Stomach smooth muscle (tissue), 2 donors: ENCODE measurements around the gene SPSB1.

ENCODE experiments used
- H3K27ac ChIP-seq: one replicate; pipeline ENCODE4 v1.7.0; 2013; ENCODE audit warnings: mild to moderate bottlenecking, low read length, inconsistent platforms
- H3K27me3 ChIP-seq, 2 donors: one replicate each; pipeline ENCODE4 v1.7.0; 2013; ENCODE audit warnings: low read length in 2 of 2; ENCODE audit not compliant: insufficient read depth in 2 of 2, control insufficient read depth in 1 of 2
- H3K36me3 ChIP-seq, 2 donors: one replicate each; pipeline ENCODE4 v1.7.0; 2013; ENCODE audit warnings: low read length in 2 of 2; ENCODE audit not compliant: control insufficient read depth in 2 of 2, insufficient read depth in 2 of 2
- H3K4me1 ChIP-seq: one replicate; pipeline ENCODE4 v1.7.0; 2013; ENCODE audit warnings: low read length; ENCODE audit not compliant: control insufficient read depth, insufficient read depth
- H3K4me3 ChIP-seq, 2 donors: one replicate each; pipeline ENCODE4 v1.7.0; 2013; ENCODE audit warnings: low read length in 2 of 2
- H3K9ac ChIP-seq, 2 donors: one replicate each; pipeline ENCODE4 v1.7.0; 2013; ENCODE audit warnings: low read length in 2 of 2, mild to moderate bottlenecking in 1 of 2
- H3K9me3 ChIP-seq, 2 donors: one replicate each; pipeline ENCODE4 v1.7.0; 2013; ENCODE audit warnings: low read length in 2 of 2; ENCODE audit not compliant: control insufficient read depth in 2 of 2
- donor health status: healthy.
- donor health status: Pancreatic carcinoma.

SPSB1 gene

GRCh38 chr1:9360371-9361064, 67.8 kb downstream of the SPSB1 start:
- peaks cover 33% of the 10 kb centered on the region for H3K4me1 ChIP-seq

GRCh38 chr1:9361630-9362260, 69.1 kb downstream of the SPSB1 start:
- Histone ChIP-seq H3K36me3 (peaks cover 11 to 14% of the 10 kb centered on the region in 2 donors), H3K4me1 (peaks cover 34% of the 10 kb centered on the region), H3K27me3 (no peaks in the 10 kb centered on the region), H3K9ac (no peak overlapping the region), H3K27ac (no peak overlapping the region), H3K4me3 (no peak overlapping the region), H3K9me3 (no peaks in the 10 kb centered on the region)

More at GRCh38 chr1:9360371-9361064, 67.8 kb downstream of the SPSB1 start:
- no peaks in the 10 kb centered on the region for H3K9me3 ChIP-seq
- no peaks in the 10 kb centered on the region for H3K27me3 ChIP-seq
- peaks cover 21 to 25% of the 10 kb centered on the region in 2 donors for H3K36me3 ChIP-seq
- no peak overlapping the region for H3K4me3 ChIP-seq
- no peak overlapping the region for H3K9ac ChIP-seq
- H3K27ac ChIP-seq = no peak overlapping the region

DNA sequence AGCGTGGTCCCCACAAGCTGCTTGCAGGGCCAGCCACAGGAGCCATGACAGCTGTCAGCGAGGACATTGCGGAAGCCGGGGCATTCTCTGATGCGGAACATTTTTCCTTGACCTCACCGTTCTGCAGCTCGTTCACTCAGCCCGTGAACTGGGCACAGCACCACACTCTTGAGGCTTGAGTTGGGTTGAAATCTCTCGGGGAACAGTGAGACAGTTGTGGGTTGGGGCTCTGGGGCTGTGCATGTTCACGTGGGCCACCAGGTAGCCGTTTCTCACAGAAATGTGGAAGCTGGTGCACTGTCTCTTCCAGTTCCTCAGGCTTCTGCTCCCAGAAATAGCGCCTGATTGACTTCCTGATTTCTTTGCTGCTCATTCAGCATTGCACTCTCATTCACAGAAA, 69.8 kb downstream of the SPSB1 start:
- no peak overlapping the region for H3K4me3 ChIP-seq
- no peaks in the 10 kb centered on the region for H3K9me3 ChIP-seq
- H3K36me3 ChIP-seq = peaks cover 10 to 11% of the 10 kb centered on the region in 2 donors
- H3K9ac ChIP-seq = no peak overlapping the region
- H3K4me1 ChIP-seq = peaks cover 37% of the 10 kb centered on the region
- no peak overlapping the region for H3K27ac ChIP-seq
- H3K27me3 ChIP-seq = no peaks in the 10 kb centered on the region

DNA sequence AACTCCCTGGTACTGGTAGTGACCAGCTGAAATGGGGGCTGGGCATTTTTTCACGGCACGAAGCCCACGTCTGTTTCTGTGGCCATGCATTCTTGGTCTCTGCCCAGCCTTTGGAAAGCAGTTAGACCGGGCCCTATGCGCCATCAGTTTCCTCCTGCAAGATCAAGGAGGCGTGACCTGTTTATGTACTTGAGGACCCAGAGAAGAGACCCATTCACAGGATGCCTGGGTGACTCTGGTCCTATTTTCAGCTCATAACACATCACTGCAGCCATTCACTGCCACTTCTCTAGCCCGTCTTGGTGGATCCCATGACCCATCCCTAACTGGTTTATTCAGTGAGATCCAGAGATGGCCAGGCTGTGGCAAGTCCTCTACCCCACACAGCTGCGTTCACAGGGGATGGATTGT, 70.4 kb downstream of the SPSB1 start:
- Histone ChIP-seq H3K27ac (no peak overlapping the region), H3K9ac (no peak overlapping the region), H3K36me3 (peaks cover 9 to 10% of the 10 kb centered on the region in 2 donors), H3K4me3 (no peak overlapping the region), H3K9me3 (no peaks in the 10 kb centered on the region), H3K27me3 (no peaks in the 10 kb centered on the region), H3K4me1 (peaks cover 37% of the 10 kb centered on the region)

DNA sequence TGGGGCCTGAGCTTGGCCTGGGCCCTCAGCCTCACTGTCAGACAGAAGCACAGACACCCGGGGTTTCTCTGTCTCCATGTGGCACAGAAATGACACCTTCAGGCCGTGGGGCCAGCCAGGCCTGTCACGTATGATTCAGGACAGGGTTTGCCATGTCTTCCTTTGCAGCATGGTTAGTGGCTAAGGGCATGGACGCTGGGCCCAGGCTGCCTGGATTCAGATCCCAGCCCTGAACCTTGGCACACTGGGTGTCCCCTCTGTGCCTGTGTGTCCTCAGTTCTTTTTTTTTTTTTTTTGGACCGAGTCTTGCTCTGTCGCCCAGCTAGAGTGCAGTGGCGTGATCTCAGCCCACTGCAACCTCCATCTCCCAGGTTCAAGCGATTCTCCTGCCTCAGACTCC, 73.6 kb downstream of the SPSB1 start:
- H3K36me3 ChIP-seq = peaks cover 4 to 5% of the 10 kb centered on the region in 2 donors
- H3K4me3 ChIP-seq = no peak overlapping the region
- peaks cover 51% of the 10 kb centered on the region for H3K4me1 ChIP-seq
- H3K27ac ChIP-seq = peak overlapping the region; percentile 6
- no peaks in the 10 kb centered on the region for H3K27me3 ChIP-seq
- H3K9ac ChIP-seq = peak overlapping the region in 1 of 2 donors; percentile 42
- no peaks in the 10 kb centered on the region for H3K9me3 ChIP-seq

DNA sequence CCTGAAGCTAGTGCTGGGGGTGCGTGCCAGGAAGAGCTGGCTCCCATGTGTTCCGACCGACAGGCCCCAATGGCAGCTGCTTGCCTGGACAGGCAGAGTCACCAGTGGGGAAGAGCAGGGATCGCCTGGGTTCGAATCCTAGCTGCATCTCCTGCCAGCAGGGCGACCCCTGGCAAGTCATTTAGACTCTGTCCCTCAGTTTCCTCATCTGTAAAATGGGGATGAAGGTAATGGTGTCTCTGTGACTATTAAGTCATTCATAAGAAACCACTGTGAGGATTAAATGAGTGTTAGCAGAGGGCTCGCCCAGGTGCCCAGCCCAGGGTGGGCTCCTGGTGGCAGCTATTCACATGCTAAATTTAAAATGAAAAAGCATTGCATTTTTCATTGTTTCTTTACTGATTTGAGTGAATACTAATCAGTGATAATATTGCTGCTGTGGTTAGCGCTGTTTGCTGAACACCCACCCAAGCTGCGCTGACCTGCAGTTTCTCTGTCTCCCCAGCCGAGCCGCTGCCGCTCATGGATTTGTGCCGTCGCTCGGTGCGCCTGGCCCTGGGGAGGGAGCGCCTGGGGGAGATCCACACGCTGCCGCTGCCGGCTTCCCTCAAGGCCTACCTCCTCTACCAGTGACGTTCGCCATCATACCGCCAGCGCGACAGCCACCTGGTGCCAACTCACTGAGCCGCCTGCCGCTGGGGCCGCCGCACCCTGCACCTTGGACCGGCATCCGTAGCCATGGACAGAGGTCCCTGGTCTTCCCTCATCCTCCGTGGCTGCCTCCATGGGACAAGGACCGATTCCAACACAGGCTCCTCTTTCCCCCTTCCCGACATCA, 74.5 kb downstream of the SPSB1 start:
- Histone ChIP-seq H3K27me3 (no peaks in the 10 kb centered on the region), H3K9ac (no peak overlapping the region), H3K4me1 (peaks cover 53% of the 10 kb centered on the region), H3K9me3 (no peaks in the 10 kb centered on the region), H3K36me3 (peaks cover 2 to 5% of the 10 kb centered on the region in 2 donors), H3K4me3 (no peak overlapping the region), H3K27ac (no peak overlapping the region)

DNA sequence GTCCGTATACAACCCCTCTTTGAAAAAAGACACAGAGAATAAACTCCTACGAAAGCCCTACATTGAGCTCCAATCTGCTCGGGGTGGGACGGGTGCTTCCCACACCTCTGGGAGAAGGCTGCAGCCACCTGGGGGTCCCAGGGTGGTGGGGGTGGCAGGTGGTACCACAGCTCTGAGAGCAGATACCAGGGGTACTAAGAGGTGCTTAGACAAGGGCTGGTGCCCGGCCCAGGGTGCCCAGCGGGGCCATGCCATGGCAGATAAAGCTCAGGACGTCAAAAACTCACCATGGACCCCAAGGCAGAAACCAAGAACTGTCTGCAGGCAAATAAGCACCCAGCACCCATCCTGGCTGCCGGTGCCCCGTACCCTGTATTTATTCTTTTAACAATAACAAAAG, 75.1 kb downstream of the SPSB1 start:
- Histone ChIP-seq H3K9ac (no peak overlapping the region), H3K27ac (no peak overlapping the region), H3K9me3 (no peaks in the 10 kb centered on the region), H3K4me3 (no peak overlapping the region), H3K4me1 (peaks cover 54% of the 10 kb centered on the region), H3K36me3 (peaks cover 2 to 5% of the 10 kb centered on the region in 2 donors), H3K27me3 (no peaks in the 10 kb centered on the region)

DNA sequence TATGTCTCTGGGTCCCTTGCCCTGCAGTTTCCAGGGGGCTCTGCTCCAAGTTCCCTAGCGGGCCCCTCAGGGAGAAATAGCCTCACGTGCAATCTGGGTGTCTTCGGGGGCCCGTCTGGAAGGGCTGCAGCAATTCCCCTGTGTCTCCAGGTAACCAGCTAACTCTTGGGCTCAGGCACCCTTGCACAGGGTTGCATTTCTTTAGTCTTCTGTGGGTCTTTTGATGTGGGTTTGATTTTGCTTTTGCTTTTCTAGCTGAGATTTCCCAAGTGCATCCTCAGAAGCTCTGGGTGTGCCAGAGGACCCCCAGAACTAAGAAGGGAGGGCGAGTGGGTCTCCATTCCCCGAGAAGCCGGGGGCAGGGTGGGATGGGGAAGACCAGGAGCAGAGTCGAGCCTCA, 75.7 kb downstream of the SPSB1 start:
- Histone ChIP-seq H3K9ac (no peak overlapping the region), H3K9me3 (no peaks in the 10 kb centered on the region), H3K27me3 (no peaks in the 10 kb centered on the region), H3K4me3 (no peak overlapping the region), H3K36me3 (peaks cover 2 to 5% of the 10 kb centered on the region in 2 donors), H3K27ac (no peak overlapping the region), H3K4me1 (peaks cover 53% of the 10 kb centered on the region)

- no peaks in the 10 kb centered on the region for H3K27me3 ChIP-seq
- H3K4me1 ChIP-seq = peaks cover 58% of the 10 kb centered on the region
- no peak overlapping the region for H3K4me3 ChIP-seq
- peak overlapping the region; percentile 89 for H3K27ac ChIP-seq
- H3K9ac ChIP-seq = no peak overlapping the region
- no peaks in the 10 kb centered on the region for H3K9me3 ChIP-seq
- peaks cover 2 to 5% of the 10 kb centered on the region in 2 donors for H3K36me3 ChIP-seq
Observed at GRCh38 chr1:9369964-9370788, 77.5 kb downstream of the SPSB1 start.

DNA sequence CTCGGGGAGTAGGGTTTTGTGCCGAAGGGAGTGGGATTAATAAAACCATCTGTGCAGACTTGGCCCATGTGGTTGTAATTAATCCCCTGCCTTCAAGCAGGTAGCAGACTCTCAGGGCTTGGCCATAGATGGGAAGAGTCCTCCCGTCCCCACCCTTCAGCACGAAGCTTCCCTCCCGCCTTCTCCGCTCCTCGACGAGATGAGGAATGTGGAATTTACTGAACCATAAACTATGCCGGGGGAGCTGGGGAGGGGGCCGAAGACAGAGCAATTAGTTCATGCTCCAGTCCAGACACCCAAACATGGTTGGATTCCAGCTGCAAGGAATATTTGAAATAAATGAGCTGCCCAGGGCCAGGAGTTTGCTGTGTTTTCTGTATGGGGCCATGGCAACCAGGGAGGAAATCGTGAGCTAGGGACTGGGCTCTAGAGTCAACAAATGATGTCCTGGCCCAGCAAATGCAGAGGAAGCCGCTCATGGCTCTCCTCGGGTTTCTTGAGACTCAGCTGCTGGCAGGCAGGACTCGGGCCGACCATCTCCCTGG, 78.8 kb downstream of the SPSB1 start:
- Histone ChIP-seq H3K4me1 (peaks cover 66% of the 10 kb centered on the region), H3K27ac (peak overlapping the region; percentile 89), H3K36me3 (peaks cover 2 to 5% of the 10 kb centered on the region in 2 donors), H3K9me3 (no peaks in the 10 kb centered on the region), H3K9ac (peak overlapping the region; percentile 45 to 76), H3K4me3 (peak overlapping the region in 1 of 2 donors; percentile 29), H3K27me3 (no peaks in the 10 kb centered on the region)
